IMR-90 (cell line): ENCODE measurements around the gene TEKT1.

Source experiments
- BHLHE40 ChIP-seq: fragments of 150-350 bp; IDR thresholded peaks from 2 replicates; pipeline ENCODE4 v1.6.1; 2016; ENCODE audit warnings: mild to moderate bottlenecking, low read depth, low read length
- CHD1 ChIP-seq: IDR thresholded peaks from 2 replicates; pipeline ENCODE4 v1.6.1; 2012; ENCODE audit warnings: low read depth, low read length, improper control_type of control experiment
- POLR2A ChIP-seq: IDR thresholded peaks from 2 replicates; pipeline ENCODE4 v1.6.1; 2012; ENCODE audit warnings: mild to moderate bottlenecking, low read depth, low read length
- RCOR1 ChIP-seq: IDR thresholded peaks from 2 replicates; pipeline ENCODE4 v1.6.1; 2012; ENCODE audit warnings: mild to moderate bottlenecking, low read length, improper control_type of control experiment; ENCODE audit not compliant: insufficient replicate concordance
- RFX5 ChIP-seq: IDR thresholded peaks from 2 replicates; pipeline ENCODE4 v1.8.0; 2012; ENCODE audit warnings: low read depth, mild to moderate bottlenecking, low read length, moderate library complexity
- SMC3 ChIP-seq: fragments of 150-350 bp; IDR thresholded peaks from 2 replicates; pipeline ENCODE4 v1.6.1; 2016; ENCODE audit warnings: low read depth, mild to moderate bottlenecking, antibody characterized with exemption, low read length, moderate library complexity
- TF ChIP-seq, protein P1 (sequence below): conservative IDR thresholded peaks from 2 replicates; pipeline ENCODE4 v1.5.1; 2012; ENCODE audit warnings: mild to moderate bottlenecking, low read depth, low read length, improper control_type of control experiment
- TF ChIP-seq, protein P2 (sequence below): fragments of 150-350 bp; IDR thresholded peaks from 2 replicates; pipeline ENCODE4 v1.6.1; 2016; ENCODE audit warnings: low read depth, mild to moderate bottlenecking, low read length, moderate library complexity, borderline replicate concordance

DNA sequence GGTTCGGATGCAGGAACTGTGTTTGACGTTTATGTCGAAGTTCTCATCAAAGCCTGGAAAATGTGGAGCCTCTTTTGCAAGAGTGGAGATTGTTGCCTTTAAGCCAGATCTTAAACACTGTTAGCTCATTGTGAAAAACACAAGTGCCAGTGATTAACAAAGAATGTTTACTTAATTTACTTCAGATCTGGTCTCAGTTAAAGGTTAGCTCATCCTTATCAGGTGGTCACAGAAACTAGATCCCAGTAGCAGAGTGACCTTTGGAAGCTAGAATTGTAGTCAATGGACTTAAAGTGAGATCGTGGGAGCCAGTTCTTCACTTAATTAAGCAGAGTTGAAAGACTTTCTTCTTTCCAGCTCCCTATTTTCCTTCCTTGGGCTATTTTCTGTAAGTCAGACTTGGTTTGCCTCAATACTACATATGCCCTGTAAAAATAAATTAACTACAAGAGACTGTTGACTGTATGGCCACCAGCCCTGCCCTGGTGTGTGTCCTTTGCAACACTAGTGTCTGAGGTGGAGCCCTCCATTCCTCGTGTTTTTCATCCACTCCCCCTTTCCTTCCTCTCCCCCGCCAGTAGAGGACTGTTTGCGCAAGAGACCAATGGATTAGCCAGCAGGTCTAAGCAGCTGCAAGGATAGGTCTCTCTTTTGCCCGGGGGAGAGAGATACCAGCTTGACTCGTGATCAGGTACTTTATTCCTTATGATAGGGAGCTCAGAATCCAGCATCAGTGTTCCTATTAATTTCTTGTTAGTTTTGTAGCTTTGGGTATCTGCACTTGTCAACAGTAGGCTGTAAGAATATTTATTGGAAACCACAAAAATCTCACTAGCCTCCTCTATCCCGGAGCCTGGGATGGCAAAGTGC is 35.3 kb downstream of the TEKT1 start:
- TF ChIP-seq POLR2A, result no peak
- TF ChIP-seq, protein P1, sequence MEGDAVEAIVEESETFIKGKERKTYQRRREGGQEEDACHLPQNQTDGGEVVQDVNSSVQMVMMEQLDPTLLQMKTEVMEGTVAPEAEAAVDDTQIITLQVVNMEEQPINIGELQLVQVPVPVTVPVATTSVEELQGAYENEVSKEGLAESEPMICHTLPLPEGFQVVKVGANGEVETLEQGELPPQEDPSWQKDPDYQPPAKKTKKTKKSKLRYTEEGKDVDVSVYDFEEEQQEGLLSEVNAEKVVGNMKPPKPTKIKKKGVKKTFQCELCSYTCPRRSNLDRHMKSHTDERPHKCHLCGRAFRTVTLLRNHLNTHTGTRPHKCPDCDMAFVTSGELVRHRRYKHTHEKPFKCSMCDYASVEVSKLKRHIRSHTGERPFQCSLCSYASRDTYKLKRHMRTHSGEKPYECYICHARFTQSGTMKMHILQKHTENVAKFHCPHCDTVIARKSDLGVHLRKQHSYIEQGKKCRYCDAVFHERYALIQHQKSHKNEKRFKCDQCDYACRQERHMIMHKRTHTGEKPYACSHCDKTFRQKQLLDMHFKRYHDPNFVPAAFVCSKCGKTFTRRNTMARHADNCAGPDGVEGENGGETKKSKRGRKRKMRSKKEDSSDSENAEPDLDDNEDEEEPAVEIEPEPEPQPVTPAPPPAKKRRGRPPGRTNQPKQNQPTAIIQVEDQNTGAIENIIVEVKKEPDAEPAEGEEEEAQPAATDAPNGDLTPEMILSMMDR, result no peak
- TF ChIP-seq RCOR1, result no peak
- no peak for TF ChIP-seq BHLHE40
- TF ChIP-seq CHD1, result no peak
- no peak for TF ChIP-seq RFX5
- no peak for TF ChIP-seq SMC3
- TF ChIP-seq, protein P2, sequence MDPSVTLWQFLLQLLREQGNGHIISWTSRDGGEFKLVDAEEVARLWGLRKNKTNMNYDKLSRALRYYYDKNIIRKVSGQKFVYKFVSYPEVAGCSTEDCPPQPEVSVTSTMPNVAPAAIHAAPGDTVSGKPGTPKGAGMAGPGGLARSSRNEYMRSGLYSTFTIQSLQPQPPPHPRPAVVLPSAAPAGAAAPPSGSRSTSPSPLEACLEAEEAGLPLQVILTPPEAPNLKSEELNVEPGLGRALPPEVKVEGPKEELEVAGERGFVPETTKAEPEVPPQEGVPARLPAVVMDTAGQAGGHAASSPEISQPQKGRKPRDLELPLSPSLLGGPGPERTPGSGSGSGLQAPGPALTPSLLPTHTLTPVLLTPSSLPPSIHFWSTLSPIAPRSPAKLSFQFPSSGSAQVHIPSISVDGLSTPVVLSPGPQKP, result no peak
